HG02623 (cell line): ENCODE measurements around the gene CCL27.
A peak's percentile ranks its signal among the peaks of the same experiment; 100 is the strongest.

ENCODE experiments used
- ATAC-seq: cut with Tn5 transposase; IDR thresholded peaks from one replicate; pipeline ENCODE4 v1.9.1; 2021; ENCODE audit warnings: moderate library complexity; ENCODE audit not compliant: unreplicated experiment

CCL27 gene

DNA sequence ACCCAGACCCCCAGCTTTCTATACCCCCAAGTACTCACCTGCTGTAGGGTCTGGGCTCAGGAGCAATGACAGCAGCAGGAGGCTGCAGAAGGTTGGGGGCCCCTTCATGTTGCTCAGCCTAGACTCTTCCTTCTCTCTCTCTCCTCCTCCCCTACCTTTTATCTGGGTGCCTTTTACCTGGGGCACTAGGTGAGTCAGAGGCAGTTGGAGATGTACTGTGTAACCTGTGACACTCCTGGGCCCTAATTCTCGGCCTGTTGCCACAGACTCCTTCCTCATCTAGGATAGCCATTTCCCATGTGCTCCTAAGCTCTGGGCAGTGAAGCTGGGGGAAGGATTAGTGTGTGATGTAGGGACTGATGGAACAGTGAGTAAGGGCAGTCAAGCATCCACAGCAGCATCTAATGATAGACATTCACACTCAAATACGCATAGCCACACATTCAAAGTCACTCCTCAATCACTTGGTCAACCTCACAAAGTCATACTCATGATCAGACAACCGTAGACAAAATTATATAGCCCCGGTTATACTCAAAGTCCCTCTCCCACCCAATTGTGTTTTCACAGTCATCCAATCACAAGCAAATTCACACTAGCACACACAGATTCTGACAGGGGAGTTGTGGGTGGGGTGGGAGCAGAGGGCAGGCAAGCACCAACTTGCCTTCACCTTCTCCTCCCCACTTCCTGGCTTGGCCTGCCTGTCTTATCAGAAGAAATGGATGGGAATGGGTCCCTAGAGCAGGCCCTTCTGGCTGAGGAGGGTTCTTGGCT lies at the start of gene CCL27:
Gene CCL27 (minus strand): TSS at position 132 of the 777 bp plus-strand sequence. CDS start 24 bp downstream, at position 108.
- ATAC-seq, result no peak

GRCh38 chr9:34712140-34712539 lies 49.7 kb upstream of the CCL27 start:
- no peak for ATAC-seq

- no peak for ATAC-seq
Measured at GRCh38 chr9:34710023-34710422, 47.6 kb upstream of the CCL27 start, which contains the start of gene CCL21. Gene CCL21, minus strand, starts transcription at chr9:34710136. Its CDS starts 70 bp downstream, at chr9:34710066.

- ATAC-seq, result no peak
Measured at GRCh38 chr9:34709196-34709978, 46.9 kb upstream of the CCL27 start.

DNA sequence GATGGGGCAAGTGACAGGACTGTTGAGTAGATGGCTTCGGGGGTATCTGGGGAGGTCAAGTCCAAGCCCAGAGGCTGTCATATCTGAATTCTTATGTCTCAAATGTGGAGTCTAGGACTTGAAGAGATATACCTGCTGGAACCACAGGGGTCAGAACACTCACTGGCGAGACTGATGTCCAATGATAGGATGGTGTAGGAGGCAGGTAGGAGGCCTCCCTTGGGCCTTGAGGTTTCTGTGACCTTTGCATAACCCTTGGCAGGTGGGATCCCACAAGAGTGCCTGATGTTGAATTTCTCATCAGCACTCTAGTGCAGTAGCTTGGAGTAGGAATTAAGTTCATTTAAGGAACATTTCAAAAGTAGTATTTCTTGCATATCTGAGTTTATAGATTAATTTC lies 44.7 kb upstream of the CCL27 start:
- no peak for ATAC-seq

- ATAC-seq, result peak; percentile 64
Measured at GRCh38 chr9:34701769-34702736, 39.6 kb upstream of the CCL27 start.

- no peak for ATAC-seq
Measured at GRCh38 chr9:34701023-34701768, 38.7 kb upstream of the CCL27 start.

- no peak for ATAC-seq
Measured at GRCh38 chr9:34694811-34695210, 32.4 kb upstream of the CCL27 start.

DNA sequence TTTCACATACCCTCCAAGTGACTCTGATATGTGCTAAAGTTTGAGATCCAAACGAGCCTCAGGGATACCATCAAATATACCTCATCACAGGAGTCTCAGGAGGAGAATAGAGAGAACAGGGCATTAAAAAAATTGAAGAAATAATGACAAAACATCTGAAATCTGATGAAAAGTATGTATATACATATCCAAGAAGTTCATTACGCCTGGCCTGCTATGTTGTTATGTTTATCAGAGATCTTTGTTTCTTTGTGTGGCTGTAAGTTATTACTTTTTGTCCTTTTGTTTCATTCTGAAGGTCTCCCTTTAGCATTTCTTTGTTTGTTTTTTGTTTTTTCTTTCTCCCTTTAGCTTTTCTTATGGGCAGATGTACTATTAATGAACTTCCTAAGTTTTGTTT lies 31.1 kb upstream of the CCL27 start:
- no peak for ATAC-seq

DNA sequence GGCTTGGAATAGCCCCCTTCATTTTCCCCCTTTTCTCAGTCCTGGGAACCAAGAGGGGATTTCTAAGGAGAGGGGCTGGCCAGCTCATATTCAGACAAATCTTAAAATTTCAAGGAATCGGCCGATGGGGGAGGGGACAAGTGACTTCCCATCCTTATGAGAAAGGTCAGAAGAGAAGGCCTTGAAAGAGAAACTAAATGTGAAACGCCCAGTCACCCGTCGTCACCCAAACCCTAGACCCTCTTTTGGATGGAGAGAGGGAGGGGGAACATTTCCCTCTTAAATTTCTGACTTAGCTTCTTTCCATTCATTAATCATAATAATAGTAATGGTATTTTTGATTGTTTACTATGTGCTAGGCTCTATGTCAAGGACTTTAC lies 29.5 kb upstream of the CCL27 start:
- no peak for ATAC-seq

DNA sequence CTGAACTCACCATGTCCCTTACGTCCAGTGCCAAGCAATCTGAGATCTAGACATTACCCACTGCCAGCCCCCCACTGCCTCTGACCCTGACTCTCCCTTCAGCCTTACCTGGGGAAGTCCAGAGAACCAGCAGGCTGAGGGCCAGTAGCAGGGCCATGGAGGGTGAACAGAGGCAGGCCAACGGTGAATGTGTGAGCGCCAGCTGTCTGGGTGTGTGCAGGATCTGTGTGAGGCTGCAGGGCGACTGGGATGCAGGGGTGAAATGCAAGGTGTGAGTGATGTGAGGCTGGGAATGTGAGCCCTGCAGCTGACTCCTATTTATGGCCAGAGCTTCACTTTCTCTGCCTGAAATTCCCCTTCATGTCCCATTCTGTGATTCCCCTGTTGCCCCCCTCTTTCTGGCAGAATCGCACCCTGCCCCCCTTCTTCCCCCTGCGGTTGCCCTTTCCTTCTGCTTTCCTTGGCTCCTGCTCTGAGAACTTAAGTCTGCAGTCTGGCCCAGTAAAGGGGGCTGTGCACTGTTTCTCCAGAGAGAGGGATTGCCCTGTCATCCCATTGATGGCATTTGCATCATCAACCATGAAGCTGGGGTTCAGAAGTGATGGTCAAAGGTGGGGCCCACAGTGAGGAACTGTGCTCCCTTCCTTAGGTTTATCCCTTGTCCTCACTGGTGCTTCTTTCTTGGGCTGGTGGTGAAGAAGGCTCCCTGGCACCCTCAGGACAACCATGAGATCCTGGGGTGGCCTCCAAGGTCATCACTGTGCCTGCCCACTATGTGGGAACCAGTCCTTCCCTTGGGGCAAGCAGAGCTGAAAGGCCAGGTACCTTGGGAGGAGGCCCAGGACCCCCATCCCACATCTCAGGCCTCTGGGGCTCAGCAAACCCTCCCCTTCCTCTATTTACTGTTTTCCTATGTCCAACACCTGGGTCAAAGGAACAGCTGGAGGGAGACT lies 28.8 kb upstream of the CCL27 start, which contains the start of gene CCL19:
Gene CCL19 (minus strand): TSS at position 294 of the 953 bp plus-strand sequence. CDS start 137 bp downstream, at position 157.
- no peak for ATAC-seq

- no peak for ATAC-seq
Measured at GRCh38 chr9:34689512-34689911, 27.1 kb upstream of the CCL27 start.

DNA sequence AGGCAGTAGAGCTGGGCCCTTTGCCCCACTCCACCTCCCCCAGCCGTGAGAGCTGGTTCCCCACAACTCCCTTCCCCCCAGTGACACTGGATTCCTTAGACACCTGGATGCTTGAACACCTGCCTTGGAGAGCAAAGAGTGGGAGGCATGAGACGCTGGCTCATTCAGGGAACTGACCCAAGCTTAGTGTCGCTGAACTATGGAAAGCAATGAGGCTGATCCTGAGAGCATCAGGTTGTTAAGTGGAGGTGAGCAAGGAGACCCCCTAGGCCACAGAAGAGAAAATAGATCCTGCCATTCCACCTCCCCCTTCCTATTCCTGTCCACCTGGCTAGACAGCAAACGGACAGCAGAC lies 26.6 kb upstream of the CCL27 start:
- no peak for ATAC-seq

GRCh38 chr9:34688329-34689115 lies 26.1 kb upstream of the CCL27 start:
- no peak for ATAC-seq

GRCh38 chr9:34687276-34688030 lies 25.0 kb upstream of the CCL27 start:
- no peak for ATAC-seq

GRCh38 chr9:34686732-34687131 lies 24.3 kb upstream of the CCL27 start:
- ATAC-seq, result no peak

DNA sequence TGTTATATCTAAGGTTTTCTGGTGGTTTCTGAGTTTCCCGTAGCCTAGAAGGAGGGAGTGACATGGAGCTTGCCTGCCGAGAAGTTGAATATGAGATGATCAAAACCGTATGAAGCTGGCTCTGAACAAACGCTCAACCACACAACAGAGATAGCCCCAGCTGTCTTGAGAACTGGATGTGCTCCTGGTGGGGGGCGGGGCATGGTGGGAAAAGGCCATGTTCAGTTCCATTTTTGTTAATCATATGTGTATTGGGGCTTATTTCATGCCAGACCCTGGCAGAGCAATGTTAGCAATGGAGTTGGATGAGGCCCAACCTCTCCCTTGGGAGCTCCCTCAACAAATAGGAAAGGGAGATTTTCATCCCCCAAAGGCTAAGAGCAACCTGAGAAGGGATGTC lies 23.8 kb upstream of the CCL27 start:
- ATAC-seq, result no peak

GRCh38 chr9:34685591-34685990 lies 23.1 kb upstream of the CCL27 start:
- no peak for ATAC-seq
